HCT116 (cell line): ENCODE results near the gene CHN1. TPM values are rescaled to one million over a fixed set of nuclear protein-coding genes. Genes with fewer than 3 reads are reported as not detected.

ENCODE experiments used
- ATAC-seq: fragments of 200-7000 bp; cut with Tn5 transposase; 2 replicates; pipeline ENCODE4 v1.9.1; 2020; ENCODE audit warnings: mild to moderate bottlenecking, moderate library complexity
- BruUV-seq: library from RNA; stranded (reverse); fragments of 400-500 nt; replicated peaks from 2 replicates; lab custom pipeline; 2021; lab: Mats Ljungman, UMichigan
- CTCF ChIA-PET: fragments of 300-600 bp; sonication (Branson Sonifier 250); formaldehyde crosslinking; loops from one replicate; lab custom pipeline; 2021; ENCODE audit warnings: antibody characterized with exemption; lab: Charles Lee
- POLR2A ChIA-PET: fragments of 300-600, 350-600 bp; sonication (Branson Sonifier 250); formaldehyde crosslinking; loops from one replicate; lab custom pipeline; 2021; ENCODE audit warnings: antibody characterized with exemption; lab: Charles Lee
- RAD21 ChIA-PET, 2 experiments: fragments of 300-600 bp; sonication (Branson Sonifier 250); formaldehyde crosslinking; loops; one replicate each; lab custom pipeline; 2023; ENCODE audit warnings: low total read pairs in 2 of 2; ENCODE audit not compliant: uncharacterized antibody in 2 of 2, unreplicated experiment in 2 of 2, low non-redundant PET in 1 of 2; lab: Charles Lee
- DNase-seq: peaks from one replicate; pipeline ENCODE4 v3.0.0-alpha.2; 2010; ENCODE audit warnings: low read depth, low spot score
- H2AFZ ChIP-seq: fragments of 200-600 bp; shearing (Covaris generic), sonication (generic); 2 replicates; pipeline ENCODE4 v1.6.1; 2017; ENCODE audit warnings: low read depth, mixed run types, mixed read lengths, antibody characterized with exemption, low read length; ENCODE audit not compliant: poor library complexity, severe bottlenecking
- H3K27ac ChIP-seq: 2 replicates; pipeline ENCODE4 v1.5.1; 2012; ENCODE audit warnings: low read depth, low read length
- H3K27me3 ChIP-seq: fragments of 200-600 bp; sonication (generic); 2 replicates; pipeline ENCODE4 v1.6.1; 2016; ENCODE audit warnings: mixed run types, low read length, mixed read lengths; ENCODE audit not compliant: insufficient read depth
- H3K36me3 ChIP-seq, 2 experiments: fragments of 200-500 bp in 1 of 2; fragments of 200-600 bp in 1 of 2; sonication (Bioruptor generic) in 1 of 2; sonication (generic) in 1 of 2; 2 replicates each; pipeline versions ENCODE4 v1.5.1 to v1.6.1; 2014 to 2016; ENCODE audit warnings: low read length in 2 of 2, inconsistent platforms in 1 of 2, mixed read lengths in 1 of 2, mixed run types in 1 of 2; ENCODE audit not compliant: insufficient read depth in 2 of 2, control insufficient read depth in 1 of 2
- H3K4me1 ChIP-seq, 2 experiments: fragments of 200-600 bp in 1 of 2; sonication (generic) in 1 of 2; 2 replicates each; pipeline versions ENCODE4 v1.5.1 to v1.6.1; 2012 to 2017; ENCODE audit warnings: low read length in 2 of 2, inconsistent platforms in 1 of 2, mild to moderate bottlenecking in 1 of 2, mixed read lengths in 1 of 2, mixed run types in 1 of 2, moderate library complexity in 1 of 2; ENCODE audit not compliant: insufficient read depth in 2 of 2, control insufficient read depth in 1 of 2
- H3K4me2 ChIP-seq: fragments of 200-600 bp; sonication (generic); 2 replicates; pipeline ENCODE4 v1.6.1; 2017; ENCODE audit warnings: mixed run types, low read length, mixed read lengths
- H3K4me3 ChIP-seq, 2 experiments: fragments of 200-600 bp in 1 of 2; sonication (generic) in 1 of 2; replicated peaks in 1 of 2; 2 replicates each; pipeline ENCODE4 v1.5.1; 2011 to 2016; ENCODE audit warnings: low read length in 2 of 2, control low read depth in 1 of 2, low read depth in 1 of 2, mild to moderate bottlenecking in 1 of 2, mixed read lengths in 1 of 2, mixed run types in 1 of 2
- H3K79me2 ChIP-seq: fragments of 200-600 bp; sonication (generic); 2 replicates; pipeline ENCODE4 v1.6.1; 2017; ENCODE audit warnings: mild to moderate bottlenecking, mixed run types, low read length, moderate library complexity, mixed read lengths; ENCODE audit not compliant: insufficient read depth
- H3K9ac ChIP-seq: fragments of 200-600 bp; sonication (generic); 2 replicates; pipeline ENCODE4 v1.6.1; 2016; ENCODE audit warnings: low read length, mixed read lengths
- H3K9me2 ChIP-seq: fragments of 200-600 bp; sonication (generic), shearing (Covaris generic); 2 replicates; pipeline ENCODE4 v1.6.1; 2017; ENCODE audit warnings: mixed run types, mild to moderate bottlenecking, moderate library complexity; ENCODE audit not compliant: insufficient read depth
- H3K9me3 ChIP-seq, 2 experiments: fragments of 200-500 bp in 1 of 2; fragments of 200-600 bp in 1 of 2; sonication (Bioruptor generic) in 1 of 2; sonication (generic) in 1 of 2; 2 replicates each; pipeline ENCODE4 v1.6.1; 2014 to 2017; ENCODE audit warnings: low read length in 2 of 2, mixed read lengths in 2 of 2, inconsistent platforms in 1 of 2, low read depth in 1 of 2, mild to moderate bottlenecking in 1 of 2, mixed run types in 1 of 2, moderate library complexity in 1 of 2; ENCODE audit not compliant: control insufficient read depth in 1 of 2, insufficient read depth in 1 of 2
- H4K20me1 ChIP-seq: fragments of 200-600 bp; sonication (generic), shearing (Covaris generic); 2 replicates; pipeline ENCODE4 v1.6.1; 2017; ENCODE audit warnings: mixed run types, mild to moderate bottlenecking, moderate library complexity; ENCODE audit not compliant: insufficient read depth
- CTCF ChIP-seq, 3 experiments: fragments of 200-600 bp in 1 of 3; sonication (generic) in 1 of 3; IDR thresholded peaks in 2 of 3; conservative IDR thresholded peaks in 1 of 3; 2 replicates each; pipeline ENCODE4 v1.5.1; 2012 to 2017; ENCODE audit warnings: low read depth in 2 of 3, low read length in 2 of 3, antibody characterized with exemption in 1 of 3, borderline replicate concordance in 1 of 3, control low read depth in 1 of 3, mild to moderate bottlenecking in 1 of 3, mixed read lengths in 1 of 3, mixed run types in 1 of 3, moderate library complexity in 1 of 3; ENCODE audit not compliant: insufficient read depth in 1 of 3
- RAD21 ChIP-seq: IDR thresholded peaks from 2 replicates; pipeline ENCODE4 v1.6.1; 2012; ENCODE audit warnings: low read depth, mild to moderate bottlenecking
- ZBTB33 ChIP-seq: IDR thresholded peaks from 2 replicates; pipeline ENCODE4 v1.6.1; 2011; ENCODE audit warnings: mild to moderate bottlenecking, low read length, moderate library complexity; ENCODE audit not compliant: insufficient replicate concordance; ENCODE audit errors: extremely low read depth
- intact Hi-C: fragments of 100-400 bp; cut with micrococcal nuclease; formaldehyde crosslinking; loops from 2 replicates; pipeline ENCODE4 v1.10.0; 2022
- total RNA-seq: library from RNA; stranded (reverse); gene quantifications from one replicate; pipeline ENCODE4 v1.2.1, GENCODE V29; 2021; ENCODE audit not compliant: unreplicated experiment

CHN1 gene
- total RNA-seq, 1 experiment from 2014 or later, result 3.6 TPM

- H3K9me3 ChIP-seq, result no peaks in the 10 kb centered on the region
- DNase-seq (no peak), ATAC-seq (no peak)
- no peaks in the 10 kb centered on the region for H3K4me1 ChIP-seq
- no peak overlapping the region for H3K4me3 ChIP-seq
- TF ChIP-seq ZBTB33, result no peak
- TF ChIP-seq CTCF (IDR thresholded peaks at IDR 0.05 in 2 of 3, conservative IDR thresholded peaks at IDR 0.05 in 1 of 3; ENCODE audit: borderline replicate concordance in 1 of 3, insufficient read depth in 1 of 3, low read depth in 2 of 3, low read length in 2 of 3), result no peak
- no peak for TF ChIP-seq RAD21
- BruUV-seq, result no TSS peak
- H4K20me1 ChIP-seq, result no peaks in the 10 kb centered on the region
- no peaks in the 10 kb centered on the region for H3K9me2 ChIP-seq
- no peak overlapping the region for H3K27ac ChIP-seq
- no peaks in the 10 kb centered on the region for H3K27me3 ChIP-seq
- no peak overlapping the region for H3K9ac ChIP-seq
- CTCF ChIA-PET, result interaction anchor here (0.5 kb wide), 1 partner anchor 44 kb away, joined by 3 read pairs; no protein-coding TSS in a partner anchor
- POLR2A ChIA-PET, result no interaction called here
- no peaks in the 10 kb centered on the region for H3K36me3 ChIP-seq
- intact Hi-C loops, result no loop called here
- H3K79me2 ChIP-seq, result no peaks in the 10 kb centered on the region
- RAD21 ChIA-PET, result no interaction called here
- no peak overlapping the region for H2AFZ ChIP-seq
- H3K4me2 ChIP-seq, result no peak overlapping the region
Measured at GRCh38 chr2:175019566-175020327, 14.6 kb upstream of the CHN1 start.
